Measurements from ENCODE around the gene P4HA2.
"Not testable (repeated sequence)": the region's sequence is repeated elsewhere in the genome, so short reads cannot be mapped to it uniquely, and the experiment has no call there.

Gene P4HA2

GRCh38 chr5:132195727-132196126 lies 31.9 kb downstream of the P4HA2 start:
- no peak for DNase-seq

DNA sequence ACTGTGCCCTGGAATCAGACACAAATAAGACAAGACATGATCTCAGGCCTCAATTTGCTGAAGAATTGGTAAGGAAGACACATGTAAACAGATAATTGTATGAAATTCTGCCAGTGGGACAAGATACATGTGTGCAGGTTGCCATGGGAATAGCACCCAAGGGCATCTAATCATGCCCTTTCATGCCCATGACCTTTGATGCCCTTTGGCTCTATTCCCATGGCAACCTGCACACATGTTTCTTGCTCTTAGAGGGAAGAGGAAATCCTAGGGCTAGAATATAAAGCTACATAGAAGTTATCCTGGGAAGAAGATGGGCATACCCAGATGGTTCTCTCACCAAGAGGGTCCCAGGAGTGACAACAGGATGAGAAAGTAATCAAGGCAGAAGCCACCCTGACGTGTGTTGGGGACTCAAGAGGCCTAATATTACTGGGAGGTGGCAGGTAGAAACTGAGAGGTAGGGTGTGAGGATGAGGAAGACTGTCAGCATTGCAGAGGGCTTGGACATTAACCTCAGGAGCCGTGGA lies 34.4 kb downstream of the P4HA2 start:
- DNase-seq, result no peak

DNA sequence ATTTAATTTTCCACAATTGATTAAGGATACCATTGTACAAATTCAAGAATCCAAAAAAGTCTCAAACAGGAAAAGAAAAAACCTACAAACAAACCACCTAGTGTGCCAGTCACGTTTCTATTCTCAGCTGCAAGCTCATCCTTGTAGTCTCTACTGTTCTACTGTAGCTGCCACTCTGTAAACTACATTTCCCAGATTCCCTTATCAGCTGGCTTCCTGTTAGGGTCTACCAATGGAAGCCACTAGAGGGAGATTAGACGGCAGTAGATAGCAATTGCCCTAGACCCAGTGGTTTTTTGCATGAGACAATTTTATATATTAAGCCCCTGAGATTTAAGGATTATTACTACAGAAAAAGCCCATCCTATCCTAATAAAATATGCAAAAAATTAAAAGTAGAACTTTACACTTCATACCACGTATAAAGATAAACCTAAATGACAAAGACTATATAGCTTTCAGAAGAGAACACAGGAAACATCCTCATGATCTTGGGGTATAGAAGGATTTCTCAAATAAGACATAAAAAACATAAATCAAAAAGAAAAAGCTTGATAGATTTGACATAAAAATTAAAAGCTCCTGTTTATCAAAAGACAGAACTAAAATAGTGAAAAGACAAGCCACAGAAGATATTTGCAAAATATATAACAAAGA lies 37.4 kb downstream of the P4HA2 start:
- peak; percentile 74 for DNase-seq

- no peak for DNase-seq
Observed at GRCh38 chr5:132184588-132184987, 43.1 kb downstream of the P4HA2 start.

DNA sequence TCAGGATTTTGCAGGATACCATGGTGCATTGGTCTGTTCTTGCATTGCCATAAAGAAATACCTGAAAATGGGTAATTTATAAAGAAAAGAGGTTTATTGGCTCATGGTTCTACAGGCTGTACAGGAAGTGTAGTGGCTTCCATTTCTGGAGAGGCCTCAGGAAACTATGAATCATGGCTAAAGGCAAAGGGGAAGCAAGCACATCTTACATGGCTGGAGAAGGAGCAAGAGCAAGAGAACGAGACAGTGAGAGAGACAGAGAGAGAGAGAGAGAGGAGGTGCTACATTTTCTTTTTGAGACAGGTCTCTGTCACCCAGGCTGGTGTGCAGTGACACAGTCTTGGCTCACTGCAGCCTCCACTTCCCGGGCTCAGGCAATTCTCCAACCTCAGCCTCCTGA lies 43.9 kb downstream of the P4HA2 start:
- DNase-seq, result peak; percentile 62

GRCh38 chr5:132182359-132183040 lies 45.2 kb downstream of the P4HA2 start:
- no peak for DNase-seq

- DNase-seq, result no peak
Observed at GRCh38 chr5:132181011-132181629, 46.5 kb downstream of the P4HA2 start.

DNA sequence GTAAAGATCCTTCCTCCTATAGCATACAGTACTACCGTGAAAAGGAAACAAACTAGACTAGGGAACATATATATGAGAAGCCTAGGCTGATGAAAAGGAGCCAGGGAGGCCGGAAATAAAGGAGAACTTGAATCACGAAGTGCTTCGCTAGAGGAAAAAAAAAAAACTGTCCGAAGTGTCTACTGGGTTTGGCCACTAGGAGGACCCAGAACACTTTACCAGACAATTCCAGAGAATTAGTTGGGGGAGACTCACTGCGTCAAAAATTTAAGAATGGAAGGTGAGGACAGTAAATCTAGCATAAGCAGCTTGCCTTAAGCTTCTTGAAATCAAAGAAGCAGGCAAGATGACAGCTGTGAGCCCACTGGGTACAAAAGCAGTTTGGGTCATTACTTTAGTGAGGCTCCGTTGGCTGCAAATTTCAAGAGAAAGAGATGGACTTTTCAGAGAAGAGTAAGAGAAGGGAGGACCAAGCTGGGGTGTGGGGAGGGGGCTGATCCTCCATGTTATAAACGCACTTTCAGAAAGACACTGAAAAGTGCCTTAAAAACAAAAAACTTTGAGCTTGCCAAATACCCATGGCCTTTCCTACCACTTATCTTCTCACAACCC lies 47.4 kb downstream of the P4HA2 start:
- peak; percentile 66 for DNase-seq

GRCh38 chr5:132179405-132179804 lies 48.2 kb downstream of the P4HA2 start:
- DNase-seq, result no peak

DNA sequence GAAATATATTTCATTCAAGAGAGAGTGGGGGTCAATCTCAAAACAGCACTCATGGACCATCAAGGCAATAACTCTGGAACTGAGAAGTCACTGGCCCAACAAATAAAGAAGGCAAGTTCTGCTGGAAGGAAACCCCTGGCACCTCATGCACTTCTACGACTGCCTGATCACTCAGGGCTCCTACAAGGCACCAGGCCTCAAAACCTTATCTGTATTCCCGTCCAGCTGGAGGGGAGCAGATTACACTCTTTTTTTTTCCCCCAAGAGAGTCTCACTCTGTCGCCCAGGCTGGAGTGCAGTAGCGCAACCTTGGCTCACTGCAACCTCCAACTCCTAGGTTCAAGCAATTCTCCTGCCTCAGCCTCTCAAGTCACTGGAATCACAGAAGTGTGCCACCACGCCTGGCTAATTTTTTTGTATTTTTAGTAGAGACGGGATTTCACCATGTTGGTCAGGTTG lies 49.9 kb downstream of the P4HA2 start:
- no peak for DNase-seq

DNA sequence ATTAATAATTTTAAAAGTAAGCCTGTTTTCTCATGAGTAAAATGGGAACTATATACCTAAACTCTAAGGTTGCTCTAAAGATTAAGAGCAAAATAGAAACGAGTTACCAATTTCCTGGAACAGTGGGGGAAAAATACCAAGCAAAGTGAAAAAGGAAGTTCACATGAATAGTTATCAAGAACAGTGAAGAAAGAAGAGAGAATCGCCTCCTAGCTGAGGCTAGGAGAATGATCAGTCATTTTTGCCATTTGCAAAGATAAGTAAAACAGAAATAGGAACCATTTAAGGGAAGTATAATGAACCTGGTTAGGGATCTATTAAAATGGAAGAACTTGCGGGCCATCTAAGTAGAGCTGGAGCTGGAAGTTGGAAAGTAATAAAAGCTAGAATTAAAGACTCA lies 50.7 kb downstream of the P4HA2 start:
- DNase-seq, result peak; percentile 93

- no peak for DNase-seq
Observed at GRCh38 chr5:132176521-132176945, 51.1 kb downstream of the P4HA2 start.

GRCh38 chr5:132162945-132163344 lies 64.7 kb downstream of the P4HA2 start:
- DNase-seq, result no peak

DNA sequence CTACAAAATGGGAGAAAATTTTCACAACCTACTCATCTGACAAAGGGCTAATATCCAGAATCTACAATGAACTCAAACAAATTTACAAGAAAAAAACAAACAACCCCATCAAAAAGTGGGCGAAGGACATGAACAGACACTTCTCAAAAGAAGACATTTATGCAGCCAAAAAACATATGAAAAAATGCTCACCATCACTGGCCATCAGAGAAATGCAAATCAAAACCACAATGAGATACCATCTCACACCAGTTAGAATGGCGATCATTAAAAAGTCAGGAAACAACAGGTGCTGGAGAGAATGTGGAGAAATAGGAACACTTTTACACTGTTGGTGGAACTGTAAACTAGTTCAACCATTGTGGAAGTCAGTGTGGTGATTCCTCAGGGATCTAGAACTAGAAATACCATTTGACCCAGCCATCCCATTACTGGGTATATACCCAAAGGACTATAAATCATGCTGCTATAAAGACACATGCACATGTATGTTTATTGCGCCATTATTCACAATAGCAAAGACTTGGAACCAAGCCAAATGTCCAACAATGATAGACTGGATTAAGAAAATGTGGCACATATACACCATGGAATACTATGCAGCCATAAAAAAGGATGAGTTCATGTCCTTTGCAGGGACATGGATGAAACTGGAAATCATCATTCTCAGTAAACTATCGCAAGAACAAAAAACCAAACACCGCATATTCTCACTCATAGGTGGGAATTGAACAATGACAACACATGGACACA lies 65.9 kb downstream of the P4HA2 start:
- not testable (repeated sequence) for DNase-seq

- DNase-seq, result no peak
Observed at GRCh38 chr5:132156413-132156812, 71.2 kb downstream of the P4HA2 start.

DNA sequence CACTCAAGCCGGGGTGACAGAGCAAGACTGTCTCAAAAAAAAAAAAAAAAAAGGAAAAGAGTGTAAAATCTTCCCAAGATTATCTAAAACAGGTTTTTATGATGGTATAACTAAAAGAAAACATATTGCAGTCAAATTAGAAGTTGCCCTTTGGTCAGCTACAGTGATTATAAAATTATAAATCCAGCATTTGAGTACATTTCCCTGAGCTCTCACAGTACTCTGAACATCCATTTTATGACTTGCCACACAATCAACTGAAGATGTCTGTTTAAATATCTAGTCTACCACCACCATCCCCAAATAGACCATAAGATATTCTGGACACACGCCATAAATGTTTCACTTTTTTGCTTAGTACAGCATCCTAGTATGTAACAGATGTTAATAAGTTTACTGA lies 77.1 kb downstream of the P4HA2 start:
- no peak for DNase-seq

- no peak for DNase-seq
Observed at GRCh38 chr5:132147663-132148062, 80.0 kb downstream of the P4HA2 start.

- DNase-seq, result not testable (repeated sequence)
Observed at GRCh38 chr5:132145326-132145725, 82.3 kb downstream of the P4HA2 start.

GRCh38 chr5:132143148-132143547 lies 84.5 kb downstream of the P4HA2 start:
- no peak for DNase-seq

DNA sequence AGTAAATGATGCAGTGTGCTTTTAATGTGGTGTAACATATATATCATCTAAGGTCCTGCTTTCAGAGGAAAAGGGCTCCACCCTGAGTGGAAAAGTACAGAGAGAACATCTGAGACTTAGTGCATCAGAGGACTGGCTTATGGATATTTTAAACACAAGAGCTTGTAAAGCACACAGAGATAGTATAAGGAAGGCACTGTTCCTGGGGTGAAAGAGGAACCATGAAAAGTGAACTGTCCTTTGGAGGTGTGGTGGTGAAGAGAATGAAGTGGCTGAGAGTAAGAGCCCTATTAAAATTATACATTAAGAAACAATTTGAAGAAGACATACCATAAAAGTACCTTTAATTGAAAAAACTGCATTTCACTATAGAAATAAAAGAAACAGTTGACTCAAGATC lies 85.2 kb downstream of the P4HA2 start:
- DNase-seq, result peak; percentile 53

Measured in MV-4-11 (cell line).